Suprapubic skin (tissue), 4 donors: ENCODE measurements around the gene CST4. TPM values are rescaled to one million over a fixed set of nuclear protein-coding genes. Genes with fewer than 3 reads are reported as not detected.
"Not testable (repeated sequence)": the region's sequence is repeated elsewhere in the genome, so short reads cannot be mapped to it uniquely, and the experiment has no call there.

ENCODE experiments used
- DNase-seq, 2 donors: peaks; one replicate each; pipeline ENCODE4 v3.0.0-alpha.2; 2019; ENCODE audit warnings: low spot score in 2 of 2
- H3K27ac ChIP-seq: fragments of 200-600 bp; sonication (generic); one replicate; pipeline ENCODE4 v1.5.1; 2019
- H3K27me3 ChIP-seq: fragments of 200-600 bp; sonication (generic); one replicate; pipeline ENCODE4 v1.5.1; 2019
- H3K36me3 ChIP-seq: fragments of 200-600 bp; sonication (generic); one replicate; pipeline ENCODE4 v1.5.1; 2019
- H3K4me1 ChIP-seq: fragments of 200-600 bp; sonication (generic); one replicate; pipeline ENCODE4 v1.5.1; 2019
- H3K4me3 ChIP-seq: fragments of 200-600 bp; sonication (generic); one replicate; pipeline ENCODE4 v1.5.1; 2019; ENCODE audit warnings: mild to moderate bottlenecking
- H3K9me3 ChIP-seq: fragments of 200-600 bp; sonication (generic); one replicate; pipeline ENCODE4 v1.5.1; 2019
- CTCF ChIP-seq, 2 donors: fragments of 200-600 bp in 1 of 2; fragments of 450-650 bp in 1 of 2; sonication (generic) in 1 of 2; IDR thresholded peaks; one replicate each; pipeline ENCODE4 v1.5.1; 2016 to 2019; ENCODE audit warnings: antibody characterized with exemption in 2 of 2, mild to moderate bottlenecking in 1 of 2, moderate library complexity in 1 of 2
- EP300 ChIP-seq: sonication (generic); formaldehyde crosslinking; IDR thresholded peaks from one replicate; pipeline ENCODE4 v1.6.1; 2017; ENCODE audit warnings: antibody characterized with exemption
- POLR2A ChIP-seq, 2 donors: fragments of 450-650 bp; IDR thresholded peaks; one replicate each; pipeline ENCODE4 v1.6.1; 2017; ENCODE audit warnings: antibody characterized with exemption in 2 of 2, mild to moderate bottlenecking in 2 of 2, moderate library complexity in 2 of 2
- POLR2AphosphoS5 ChIP-seq, 3 donors: sonication (generic); formaldehyde crosslinking; IDR thresholded peaks; one replicate each; pipeline ENCODE4 v1.6.1; 2017; ENCODE audit warnings: antibody characterized with exemption in 3 of 3
- WGBS: methylation state at CpG from one replicate; pipeline ENCODE4 v1.1.5; 2018; 5-methylcytosine and 5-hydroxymethylcytosine counted together
- total RNA-seq, 4 donors: library from RNA; depleted of rRNA; stranded (reverse); fragments of >200 nt; gene quantifications; one replicate each; pipeline ENCODE4 v1.1.0, GENCODE V29; 2016

The CST4 gene, protein sequence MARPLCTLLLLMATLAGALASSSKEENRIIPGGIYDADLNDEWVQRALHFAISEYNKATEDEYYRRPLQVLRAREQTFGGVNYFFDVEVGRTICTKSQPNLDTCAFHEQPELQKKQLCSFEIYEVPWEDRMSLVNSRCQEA
- total RNA-seq, result not detected

DNA sequence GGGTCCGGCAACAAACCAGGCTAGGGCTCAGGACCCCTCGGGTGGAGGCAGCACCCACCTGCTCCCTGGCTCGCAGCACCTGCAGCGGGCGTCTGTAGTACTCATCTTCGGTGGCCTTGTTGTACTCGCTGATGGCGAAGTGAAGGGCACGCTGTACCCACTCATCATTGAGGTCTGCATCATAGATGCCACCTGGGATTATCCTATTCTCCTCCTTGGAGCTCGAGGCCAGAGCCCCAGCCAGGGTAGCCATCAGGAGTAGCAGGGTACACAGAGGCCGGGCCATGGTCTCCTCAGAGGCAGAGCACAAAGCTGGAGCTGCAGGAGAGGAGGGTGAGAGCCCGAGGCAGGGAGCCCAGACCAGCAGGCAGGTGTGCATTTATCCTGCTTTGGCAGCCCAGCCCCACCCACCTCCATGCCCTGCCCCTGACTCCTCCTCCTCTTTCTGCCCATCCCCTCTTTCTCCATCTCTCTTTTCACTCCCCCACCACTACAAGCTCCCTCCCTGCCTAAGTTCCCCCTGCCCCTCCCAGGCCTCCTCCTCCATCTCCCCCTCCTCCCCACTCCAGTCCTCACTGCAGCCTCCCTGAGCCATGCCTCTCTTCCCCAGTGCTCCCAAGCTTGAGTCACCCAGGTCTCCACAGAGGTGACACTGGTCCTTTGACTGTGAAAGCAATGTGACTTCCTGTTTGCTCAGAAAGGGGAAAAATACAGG lies at the start of gene CST4:
CST4 (minus strand) TSS at position 355 of the 715 bp plus-strand sequence; CDS start at position 286, 69 bp downstream.
- H3K36me3 ChIP-seq, H3K4me3 ChIP-seq, H3K4me1 ChIP-seq, H3K27ac ChIP-seq, H3K27me3 ChIP-seq, DNase-seq, H3K9me3 ChIP-seq: not testable (repeated sequence)
- WGBS, result 57% methylated on average over 12 of the region's 12 CpGs

GRCh38 chr20:23735391-23735790 lies 46.6 kb upstream of the CST4 start:
- H3K4me3 ChIP-seq, H3K9me3 ChIP-seq, H3K27me3 ChIP-seq, H3K4me1 ChIP-seq, H3K36me3 ChIP-seq, H3K27ac ChIP-seq, DNase-seq: not testable (repeated sequence)
- 51% methylated on average over 3 of the region's 3 CpGs for WGBS

GRCh38 chr20:23734949-23735348 lies 46.1 kb upstream of the CST4 start:
- not testable (repeated sequence) for H3K27me3 ChIP-seq, H3K36me3 ChIP-seq, H3K4me3 ChIP-seq, H3K27ac ChIP-seq, H3K9me3 ChIP-seq, H3K4me1 ChIP-seq, DNase-seq
- 91% methylated on average over 2 of the region's 2 CpGs for WGBS

DNA sequence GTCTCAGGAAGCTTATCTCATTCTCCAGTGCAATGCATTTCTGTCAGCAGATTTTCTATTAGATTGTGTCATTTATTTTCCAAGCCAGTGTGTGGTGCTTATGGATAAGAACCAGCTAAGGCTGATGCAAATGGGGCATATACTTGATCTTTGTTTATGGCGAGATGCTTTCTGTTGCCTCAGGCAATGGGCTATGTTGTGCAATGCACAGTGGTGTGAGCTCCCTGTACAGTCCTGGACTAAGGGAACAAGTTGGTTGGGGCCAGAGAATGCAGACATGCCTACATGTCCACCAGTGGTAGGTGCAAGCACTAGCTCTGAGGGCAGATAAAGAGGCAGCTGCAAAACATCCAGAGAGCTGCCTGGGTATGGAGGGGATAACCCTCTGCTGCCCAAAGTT lies 45.6 kb upstream of the CST4 start:
- not testable (repeated sequence) for DNase-seq, H3K27me3 ChIP-seq

GRCh38 chr20:23727016-23727415 lies 38.2 kb upstream of the CST4 start:
- no peak for TF ChIP-seq EP300
- TF ChIP-seq POLR2A (IDR thresholded peaks at IDR 0.05), result no peak
- no peak for TF ChIP-seq CTCF (IDR thresholded peaks at IDR 0.05)
- TF ChIP-seq POLR2AphosphoS5 (IDR thresholded peaks at IDR 0.05), result no peak
- Histone ChIP-seq H3K27me3 (peaks cover 2% of the 10 kb centered on the region), H3K4me3 (no peak overlapping the region), H3K27ac (no peak overlapping the region), H3K36me3 (no peaks in the 10 kb centered on the region), H3K4me1 (no peaks in the 10 kb centered on the region), H3K9me3 (no peaks in the 10 kb centered on the region)
- no peak for DNase-seq
- 72% methylated on average over 3 of the region's 3 CpGs for WGBS

More for the DNA sequence above, 45.6 kb upstream of the CST4 start:
- not testable (repeated sequence) for H3K4me1 ChIP-seq, H3K9me3 ChIP-seq, H3K36me3 ChIP-seq, H3K27ac ChIP-seq, H3K4me3 ChIP-seq
- 38% methylated on average over 1 of the region's 1 CpG for WGBS

- 95% methylated on average over 3 of the region's 3 CpGs for WGBS
- TF ChIP-seq POLR2A (IDR thresholded peaks at IDR 0.05) (no peak), CTCF (IDR thresholded peaks at IDR 0.05) (no peak), EP300 (no peak), POLR2AphosphoS5 (IDR thresholded peaks at IDR 0.05) (no peak)
- no peaks in the 10 kb centered on the region for H3K4me1 ChIP-seq
- H3K9me3 ChIP-seq, result no peaks in the 10 kb centered on the region
- no peaks in the 10 kb centered on the region for H3K36me3 ChIP-seq
- no peak overlapping the region for H3K4me3 ChIP-seq
- no peak for DNase-seq
- H3K27ac ChIP-seq, result no peak overlapping the region
- peaks cover 2% of the 10 kb centered on the region for H3K27me3 ChIP-seq
Measured at GRCh38 chr20:23725102-23725501, 36.3 kb upstream of the CST4 start.

DNA sequence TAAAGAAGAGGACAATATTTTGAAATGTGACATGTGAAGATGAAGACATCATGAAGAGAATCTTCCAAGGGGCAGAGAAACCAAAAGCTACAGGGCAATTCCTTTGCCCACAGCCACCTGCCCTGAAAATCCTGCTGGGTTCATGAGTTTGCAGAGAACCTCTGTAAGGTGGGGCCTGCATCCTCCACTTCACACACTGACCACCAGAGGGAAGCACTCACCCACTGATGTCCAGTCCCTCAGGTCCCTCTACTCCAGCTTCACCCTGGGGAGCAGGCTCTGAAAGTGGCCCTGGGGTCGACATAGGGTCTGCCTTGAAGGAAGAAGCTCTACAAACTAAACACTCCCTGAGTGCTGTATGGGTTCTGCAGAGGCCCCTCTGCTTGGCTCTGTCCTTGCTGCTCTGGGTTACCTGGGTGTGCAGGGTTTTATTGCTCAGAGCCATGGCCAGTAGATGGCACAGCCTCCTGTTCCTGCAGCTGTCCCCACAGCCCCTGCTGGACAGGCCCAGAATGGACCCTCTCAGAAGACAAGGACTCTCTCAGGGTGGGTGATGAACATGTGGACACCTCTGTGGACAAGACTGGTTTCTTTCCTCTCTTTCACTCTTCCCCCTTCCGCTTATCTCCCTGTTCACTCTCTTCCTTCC lies 34.9 kb upstream of the CST4 start:
- 43% methylated on average over 2 of the region's 2 CpGs for WGBS
- not testable (repeated sequence) for DNase-seq

DNA sequence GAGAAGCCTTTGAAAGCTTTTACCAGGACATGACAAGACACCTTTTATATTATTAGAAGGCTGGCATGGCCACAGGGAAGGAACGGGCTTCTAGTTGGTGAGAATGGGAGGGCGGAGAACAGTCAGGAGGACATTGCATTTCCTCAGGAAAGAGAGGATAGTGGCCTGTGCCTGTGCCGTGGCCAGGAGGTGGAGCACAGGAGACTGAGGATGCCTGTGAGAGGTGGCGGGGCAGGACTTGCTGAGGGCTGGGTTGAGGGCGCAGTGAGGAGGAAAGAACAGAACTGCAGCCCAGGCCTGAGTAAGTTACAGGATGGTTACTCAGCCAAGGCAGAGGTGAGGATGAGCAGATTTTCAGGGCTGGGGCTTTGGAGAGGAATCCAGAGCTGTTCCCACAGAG lies 34.0 kb upstream of the CST4 start:
- not testable (repeated sequence) for H3K4me1 ChIP-seq, H3K27ac ChIP-seq, H3K9me3 ChIP-seq, H3K27me3 ChIP-seq, H3K36me3 ChIP-seq, DNase-seq, H3K4me3 ChIP-seq
- WGBS, result 68% methylated on average over 5 of the region's 5 CpGs

More for the DNA sequence above, 34.9 kb upstream of the CST4 start:
- not testable (repeated sequence) for H3K27me3 ChIP-seq, H3K36me3 ChIP-seq, H3K4me1 ChIP-seq, H3K9me3 ChIP-seq, H3K27ac ChIP-seq, H3K4me3 ChIP-seq
- TF ChIP-seq CTCF (IDR thresholded peaks at IDR 0.05), result peak in 1 of 2 donors; percentile 32
